H9 (cell line): ENCODE results near the gene CCL3. TPM values are rescaled to one million over a fixed set of nuclear protein-coding genes. Genes with fewer than 3 reads are reported as not detected.

Experiments
- DNase-seq: peaks from one replicate; pipeline ENCODE4 v3.0.0-alpha.2; 2017
- H2AFZ ChIP-seq: one replicate; pipeline ENCODE4 v1.6.1; 2013; ENCODE audit warnings: mild to moderate bottlenecking, low read length, control low read depth, moderate library complexity
- H2AK5ac ChIP-seq: 2 replicates; pipeline ENCODE4 v1.6.1; 2013; ENCODE audit warnings: low read length, control low read depth, mixed read lengths; ENCODE audit not compliant: insufficient read length
- H2BK120ac ChIP-seq: one replicate; pipeline ENCODE4 v1.6.1; 2013; ENCODE audit warnings: low read depth, mild to moderate bottlenecking, low read length, control low read depth, inconsistent platforms; ENCODE audit not compliant: poor library complexity, severe bottlenecking
- H2BK12ac ChIP-seq: 2 replicates; pipeline ENCODE4 v1.6.1; 2013; ENCODE audit warnings: low read length, control low read depth, mixed read lengths, low read depth; ENCODE audit not compliant: insufficient read length
- H2BK15ac ChIP-seq: 2 replicates; pipeline ENCODE4 v1.6.1; 2013; ENCODE audit warnings: low read depth, low read length, control low read depth
- H2BK20ac ChIP-seq: one replicate; pipeline ENCODE4 v1.6.1; 2013; ENCODE audit warnings: low read depth, mild to moderate bottlenecking, low read length, control low read depth, inconsistent platforms; ENCODE audit not compliant: poor library complexity, severe bottlenecking
- H2BK5ac ChIP-seq: 2 replicates; pipeline ENCODE4 v1.6.1; 2013; ENCODE audit warnings: low read length, control low read depth, mixed read lengths; ENCODE audit not compliant: insufficient read length
- H3K14ac ChIP-seq: 2 replicates; pipeline ENCODE4 v1.6.1; 2013; ENCODE audit warnings: low read length, control low read depth; ENCODE audit not compliant: insufficient read depth
- H3K18ac ChIP-seq: 2 replicates; pipeline ENCODE4 v1.6.1; 2013; ENCODE audit warnings: low read depth, mild to moderate bottlenecking, mixed read lengths, low read length, control low read depth; ENCODE audit not compliant: insufficient read length
- H3K23ac ChIP-seq: 2 replicates; pipeline ENCODE4 v1.6.1; 2013; ENCODE audit warnings: low read length, control low read depth, mixed read lengths, low read depth; ENCODE audit not compliant: insufficient read length
- H3K23me2 ChIP-seq: 2 replicates; pipeline ENCODE4 v1.6.1; 2013; ENCODE audit warnings: low read depth, mild to moderate bottlenecking, mixed read lengths, low read length, control low read depth; ENCODE audit not compliant: insufficient read length, poor library complexity, severe bottlenecking
- H3K27ac ChIP-seq: 2 replicates; pipeline ENCODE4 v1.5.1; 2013; ENCODE audit warnings: low read length, control low read depth, mixed read lengths, low read depth; ENCODE audit not compliant: insufficient read length
- H3K27me3 ChIP-seq: 2 replicates; pipeline ENCODE4 v1.6.1; 2013; ENCODE audit warnings: low read length, control low read depth, inconsistent platforms; ENCODE audit not compliant: insufficient read depth
- H3K4ac ChIP-seq: 2 replicates; pipeline ENCODE4 v1.6.1; 2013; ENCODE audit warnings: low read depth, mild to moderate bottlenecking, control low read depth, inconsistent platforms, low read length, moderate library complexity
- H3K4me1 ChIP-seq: 2 replicates; pipeline ENCODE4 v1.6.1; 2013; ENCODE audit warnings: low read length, control low read depth, inconsistent platforms; ENCODE audit not compliant: insufficient read depth
- H3K4me2 ChIP-seq: 2 replicates; pipeline ENCODE4 v1.6.1; 2013; ENCODE audit warnings: low read length, control low read depth, mixed read lengths; ENCODE audit not compliant: insufficient read length, insufficient read depth
- H3K56ac ChIP-seq: 2 replicates; pipeline ENCODE4 v1.6.1; 2013; ENCODE audit warnings: low read depth, mild to moderate bottlenecking, mixed read lengths, low read length, control low read depth; ENCODE audit not compliant: insufficient read length
- H3K79me1 ChIP-seq: 2 replicates; pipeline ENCODE4 v1.6.1; 2013; ENCODE audit warnings: low read depth, mild to moderate bottlenecking, moderate library complexity, low read length, control low read depth, inconsistent platforms; ENCODE audit not compliant: insufficient read depth, poor library complexity, severe bottlenecking
- H3K79me2 ChIP-seq: 2 replicates; pipeline ENCODE4 v1.6.1; 2013; ENCODE audit warnings: low read length, control low read depth, inconsistent platforms; ENCODE audit not compliant: insufficient read depth
- H3K9ac ChIP-seq: 2 replicates; pipeline ENCODE4 v1.6.1; 2013; ENCODE audit warnings: low read length, control low read depth, mixed read lengths; ENCODE audit not compliant: insufficient read length; ENCODE audit errors: extremely low read depth
- H3K9me3 ChIP-seq: one replicate; pipeline ENCODE4 v1.6.1; 2013; ENCODE audit warnings: low read depth, low read length, inconsistent platforms; ENCODE audit not compliant: control insufficient read depth
- H3T11ph ChIP-seq: one replicate; pipeline ENCODE4 v1.6.1; 2013; ENCODE audit warnings: mild to moderate bottlenecking, low read length, control low read depth, inconsistent platforms
- H4K20me1 ChIP-seq: one replicate; pipeline ENCODE4 v1.6.1; 2013; ENCODE audit not compliant: control insufficient read depth, insufficient read length, insufficient read depth
- H4K5ac ChIP-seq: 2 replicates; pipeline ENCODE4 v1.6.1; 2013; ENCODE audit warnings: low read depth, mild to moderate bottlenecking, mixed read lengths, low read length, control low read depth; ENCODE audit not compliant: insufficient read length
- H4K8ac ChIP-seq: replicated peaks from 2 replicates; pipeline ENCODE4 v1.6.1; 2013; ENCODE audit warnings: low read length, control low read depth, mixed read lengths, low read depth; ENCODE audit not compliant: insufficient read length
- H4K91ac ChIP-seq: 2 replicates; pipeline ENCODE4 v1.6.1; 2013; ENCODE audit warnings: low read depth, mild to moderate bottlenecking, moderate library complexity, mixed read lengths, low read length, control low read depth; ENCODE audit not compliant: insufficient read length
- H3K27ac Mint-ChIP-seq, 3 experiments: 2 replicates in 2 of 3; 3 replicates in 1 of 3; pipeline ENCODE4 v1.8.0; 2020 to 2021; ENCODE audit warnings: mixed read lengths in 3 of 3, mild to moderate bottlenecking in 1 of 3, moderate library complexity in 1 of 3
- H3K27me3 Mint-ChIP-seq: 2 replicates; pipeline ENCODE4 v1.8.0; 2021; ENCODE audit warnings: low read depth, mild to moderate bottlenecking, moderate library complexity, mixed read lengths
- H3K36me3 Mint-ChIP-seq, 3 experiments: 2 replicates in 2 of 3; 3 replicates in 1 of 3; pipeline ENCODE4 v1.8.0; 2020 to 2021; ENCODE audit warnings: low read depth in 3 of 3, mixed read lengths in 3 of 3; ENCODE audit not compliant: insufficient read depth in 1 of 3
- H3K4me1 Mint-ChIP-seq, 2 experiments: 2 replicates each; pipeline ENCODE4 v1.8.0; 2020; ENCODE audit warnings: mixed read lengths in 2 of 2
- H3K4me3 Mint-ChIP-seq, 2 experiments: 2 replicates in 1 of 2; 3 replicates in 1 of 2; pipeline ENCODE4 v1.8.0; 2020 to 2021; ENCODE audit warnings: mild to moderate bottlenecking in 2 of 2, mixed read lengths in 2 of 2, moderate library complexity in 1 of 2
- H3K9me3 Mint-ChIP-seq, 2 experiments: 2 replicates in 1 of 2; 3 replicates in 1 of 2; pipeline ENCODE4 v1.8.0; 2020; ENCODE audit warnings: mild to moderate bottlenecking in 2 of 2, mixed read lengths in 2 of 2, moderate library complexity in 1 of 2
- CTCF ChIP-seq: fragments of 200-600 bp; sonication (generic); conservative IDR thresholded peaks from 3 replicates; pipeline ENCODE4 v1.8.0; 2021; ENCODE audit warnings: antibody characterized with exemption, mild to moderate bottlenecking
- WGBS: extraction: QIAGEN DNeasy Blood & Tissue Kit; methylation state at CpG from one replicate; pipeline ENCODE4 v1.1.7; 2013; ENCODE audit warnings: missing lambda C conversion rate, low lambda C conversion rate, mixed read lengths; ENCODE audit not compliant: insufficient read length; ENCODE audit errors: extremely low coverage; 5-methylcytosine and 5-hydroxymethylcytosine counted together
- total RNA-seq: library from RNA; stranded (reverse); gene quantifications from 2 replicates; pipeline ENCODE4 v1.2.1, GENCODE V29; 2021

CCL3 gene
- total RNA-seq, 1 experiment from 2014 or later, result not detected

- Histone ChIP-seq H3K23me2 (no peaks in the 10 kb centered on the region), H3T11ph (no peak overlapping the region), H2BK120ac (no peak overlapping the region), H2BK5ac (no peak overlapping the region), H3K79me1 (no peaks in the 10 kb centered on the region), H3K9ac (no peak overlapping the region), H2BK20ac (no peak overlapping the region), H4K91ac (no peak overlapping the region), H4K8ac (no peak overlapping the region), H3K4me2 (no peak overlapping the region), H4K5ac (no peak overlapping the region), H3K79me2 (no peaks in the 10 kb centered on the region), H2BK15ac (no peak overlapping the region), H3K18ac (no peak overlapping the region), H3K23ac (no peak overlapping the region), H3K9me3 (no peaks in the 10 kb centered on the region), H3K56ac (no peak overlapping the region), H3K27me3 (no peaks in the 10 kb centered on the region), H3K4me1 (no peaks in the 10 kb centered on the region), H4K20me1 (no peaks in the 10 kb centered on the region), H3K4ac (no peak overlapping the region), H2AK5ac (no peak overlapping the region), H2AFZ (no peak overlapping the region), H2BK12ac (no peak overlapping the region), H3K27ac (no peak overlapping the region), H3K14ac (no peak overlapping the region)
- H3K4me1 Mint-ChIP-seq, result peaks cover 20 to 28% of the 10 kb centered on the region in 2 experiments
- H3K27me3 Mint-ChIP-seq, result peaks cover 12% of the 10 kb centered on the region
- peaks cover 3 to 10% (median 3%) of the 10 kb centered on the region in 3 experiments for H3K36me3 Mint-ChIP-seq
- H3K4me3 Mint-ChIP-seq, result no peak overlapping the region
- H3K27ac Mint-ChIP-seq, result no peak overlapping the region
- DNase-seq, result no peak
- WGBS, result no CpG with 5 or more reads among the region's 3 CpGs
- no peak for TF ChIP-seq CTCF
- peaks cover 9 to 13% of the 10 kb centered on the region in 2 experiments for H3K9me3 Mint-ChIP-seq
Observed at GRCh38 chr17:36107660-36108059, 17.7 kb upstream of the CCL3 start.
